Measurements from ENCODE around the gene CNTN5.

DNA sequence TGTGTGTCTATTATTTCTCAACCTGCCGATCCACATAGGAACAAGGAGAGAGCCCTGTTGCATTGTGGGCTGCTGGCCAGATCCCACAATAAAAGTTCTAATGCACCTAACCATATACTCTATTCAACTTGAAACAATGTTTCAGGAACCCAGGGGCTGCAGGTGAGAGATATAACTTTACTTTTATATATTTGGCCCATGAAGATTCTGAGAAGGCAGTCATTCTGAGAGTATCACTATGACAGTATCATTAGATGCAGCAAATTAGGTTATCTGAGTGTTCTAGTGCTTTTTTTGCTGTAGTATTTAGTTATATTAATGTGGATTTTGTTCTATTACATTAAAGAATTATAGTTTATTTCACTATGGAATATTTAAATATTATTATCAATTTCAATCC, 1011.2 kb downstream of the CNTN5 start:
- TF ChIP-seq, protein P1, sequence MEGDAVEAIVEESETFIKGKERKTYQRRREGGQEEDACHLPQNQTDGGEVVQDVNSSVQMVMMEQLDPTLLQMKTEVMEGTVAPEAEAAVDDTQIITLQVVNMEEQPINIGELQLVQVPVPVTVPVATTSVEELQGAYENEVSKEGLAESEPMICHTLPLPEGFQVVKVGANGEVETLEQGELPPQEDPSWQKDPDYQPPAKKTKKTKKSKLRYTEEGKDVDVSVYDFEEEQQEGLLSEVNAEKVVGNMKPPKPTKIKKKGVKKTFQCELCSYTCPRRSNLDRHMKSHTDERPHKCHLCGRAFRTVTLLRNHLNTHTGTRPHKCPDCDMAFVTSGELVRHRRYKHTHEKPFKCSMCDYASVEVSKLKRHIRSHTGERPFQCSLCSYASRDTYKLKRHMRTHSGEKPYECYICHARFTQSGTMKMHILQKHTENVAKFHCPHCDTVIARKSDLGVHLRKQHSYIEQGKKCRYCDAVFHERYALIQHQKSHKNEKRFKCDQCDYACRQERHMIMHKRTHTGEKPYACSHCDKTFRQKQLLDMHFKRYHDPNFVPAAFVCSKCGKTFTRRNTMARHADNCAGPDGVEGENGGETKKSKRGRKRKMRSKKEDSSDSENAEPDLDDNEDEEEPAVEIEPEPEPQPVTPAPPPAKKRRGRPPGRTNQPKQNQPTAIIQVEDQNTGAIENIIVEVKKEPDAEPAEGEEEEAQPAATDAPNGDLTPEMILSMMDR (IDR thresholded peaks at IDR 0.05): no peak
- TF ChIP-seq EZH2 (IDR thresholded peaks at IDR 0.05; ENCODE audit: borderline replicate concordance, insufficient read depth, low read depth, low read length, poor library complexity, severe bottlenecking): no peak

Data from B cell (primary cell).